K562 (cell line): Measurements from ENCODE around the gene MAD2L1BP. TPM values are rescaled to one million over a fixed set of nuclear protein-coding genes. Genes with fewer than 3 reads are reported as not detected.

Experiments
- ARNT ChIP-seq, 2 experiments: fragments of 450-650 bp; IDR thresholded peaks; 2 replicates each; pipeline ENCODE4 v1.6.1; 2016; ENCODE audit warnings: mild to moderate bottlenecking in 1 of 2
- DPF2 ChIP-seq: fragments of 450-650 bp; IDR thresholded peaks from 2 replicates; pipeline ENCODE4 v1.6.1; 2016
- MBD1 ChIP-seq: fragments of 250-450 bp; sonication (Bioruptor Pico); IDR thresholded peaks from 2 replicates; pipeline ENCODE4 v1.8.0; 2022; ENCODE audit warnings: inconsistent platforms
- MGA ChIP-seq: fragments of 450-650 bp; IDR thresholded peaks from 2 replicates; pipeline ENCODE4 v1.6.1; 2016; ENCODE audit warnings: mild to moderate bottlenecking, moderate library complexity
- NR0B1 ChIP-seq: fragments of 450-650 bp; IDR thresholded peaks from one replicate; pipeline ENCODE4 v1.6.1; 2018; ENCODE audit warnings: mild to moderate bottlenecking, moderate library complexity; ENCODE audit not compliant: partially characterized antibody
- PURB ChIP-seq: sonication (generic); formaldehyde crosslinking; IDR thresholded peaks from 2 replicates; pipeline ENCODE4 v1.9.0; 2021; ENCODE audit warnings: low read depth, mild to moderate bottlenecking, missing genetic modification reagents
- U2AF2 ChIP-seq: fragments of 200-400 bp; formaldehyde crosslinking; optimal IDR thresholded peaks from 2 replicates; pipeline ENCODE3; 2017; ENCODE audit warnings: low read depth, mild to moderate bottlenecking, low read length
- ZBTB8A ChIP-seq: fragments of 450-650 bp; IDR thresholded peaks from 2 replicates; pipeline ENCODE4 v1.6.1; 2018; ENCODE audit warnings: mild to moderate bottlenecking, moderate library complexity; ENCODE audit not compliant: partially characterized antibody
- ZFP91 ChIP-seq: sonication (generic); formaldehyde crosslinking; IDR thresholded peaks from 2 replicates; pipeline ENCODE4 v1.8.0; 2022; ENCODE audit warnings: mild to moderate bottlenecking, missing genetic modification reagents
- ZNF408 ChIP-seq: fragments of 250-450 bp; sonication (Bioruptor Pico); IDR thresholded peaks from 2 replicates; pipeline ENCODE4 v1.4.0; 2020; ENCODE audit warnings: low read depth, mild to moderate bottlenecking, moderate library complexity
- polyA plus RNA-seq, 8 experiments: library from polyadenylated mRNA; depleted of rRNA in 4 of 8; stranded (reverse) in 5 of 8; unstranded in 3 of 8; fragments of >200 nt; fragmentation: Nextera tagmentation in 2 of 8; fragmentation: Illumina TruSeq in 1 of 8; extraction: Ambion mirVana in 2 of 8; extraction: Trizol in 1 of 8; gene quantifications; 2 replicates each; pipeline versions ENCODE4 v1.2.1 to v1.2.3, GENCODE V29; 2011 to 2014; ENCODE audit warnings: inconsistent platforms in 1 of 8, missing spikeins in 1 of 8
- total RNA-seq, 7 experiments: library from RNA; depleted of rRNA in 6 of 7; stranded (reverse); fragments of >200 nt in 6 of 7; fragmentation: Illumina TruSeq in 2 of 7; extraction: Trizol in 2 of 7; gene quantifications; 2 replicates each; pipeline versions ENCODE4 v1.2.1 to v1.2.3, GENCODE V29; 2011 to 2021; ENCODE audit warnings: low replicate concordance in 1 of 7

The MAD2L1BP gene
- total and polyA plus RNA-seq, 9 of the 15 experiments (the other 6 are each of a cell fraction or from before 2014, with no cell fraction given): 69.7 to 321 (median 111) TPM

- TF ChIP-seq PURB (no peak), DPF2 (no peak), MGA (no peak; the same call in 1 of the 2 replicates), U2AF2 (no peak), ZBTB8A (no peak), ARNT (IDR thresholded peaks at IDR 0.05) (no peak), MBD1 (CRISPR knock-in tag) (no peak), NR0B1 (no peak), ZFP91 (CRISPR knock-in tag) (peak; percentile 6; the same call in 1 of the 2 replicates), ZNF408 (CRISPR knock-in tag) (no peak)
Observed at GRCh38 chr6:43687437-43688347, 52.1 kb downstream of the MAD2L1BP start, which contains the start of gene MRPS18A (continued).
